ENCODE results near the gene LANCL1. TPM values are rescaled to one million over a fixed set of nuclear protein-coding genes. Genes with fewer than 3 reads are reported as not detected.

Gene LANCL1, protein sequence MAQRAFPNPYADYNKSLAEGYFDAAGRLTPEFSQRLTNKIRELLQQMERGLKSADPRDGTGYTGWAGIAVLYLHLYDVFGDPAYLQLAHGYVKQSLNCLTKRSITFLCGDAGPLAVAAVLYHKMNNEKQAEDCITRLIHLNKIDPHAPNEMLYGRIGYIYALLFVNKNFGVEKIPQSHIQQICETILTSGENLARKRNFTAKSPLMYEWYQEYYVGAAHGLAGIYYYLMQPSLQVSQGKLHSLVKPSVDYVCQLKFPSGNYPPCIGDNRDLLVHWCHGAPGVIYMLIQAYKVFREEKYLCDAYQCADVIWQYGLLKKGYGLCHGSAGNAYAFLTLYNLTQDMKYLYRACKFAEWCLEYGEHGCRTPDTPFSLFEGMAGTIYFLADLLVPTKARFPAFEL
- total RNA-seq = 61.4 and 71.9 TPM in 2 replicates

DNA sequence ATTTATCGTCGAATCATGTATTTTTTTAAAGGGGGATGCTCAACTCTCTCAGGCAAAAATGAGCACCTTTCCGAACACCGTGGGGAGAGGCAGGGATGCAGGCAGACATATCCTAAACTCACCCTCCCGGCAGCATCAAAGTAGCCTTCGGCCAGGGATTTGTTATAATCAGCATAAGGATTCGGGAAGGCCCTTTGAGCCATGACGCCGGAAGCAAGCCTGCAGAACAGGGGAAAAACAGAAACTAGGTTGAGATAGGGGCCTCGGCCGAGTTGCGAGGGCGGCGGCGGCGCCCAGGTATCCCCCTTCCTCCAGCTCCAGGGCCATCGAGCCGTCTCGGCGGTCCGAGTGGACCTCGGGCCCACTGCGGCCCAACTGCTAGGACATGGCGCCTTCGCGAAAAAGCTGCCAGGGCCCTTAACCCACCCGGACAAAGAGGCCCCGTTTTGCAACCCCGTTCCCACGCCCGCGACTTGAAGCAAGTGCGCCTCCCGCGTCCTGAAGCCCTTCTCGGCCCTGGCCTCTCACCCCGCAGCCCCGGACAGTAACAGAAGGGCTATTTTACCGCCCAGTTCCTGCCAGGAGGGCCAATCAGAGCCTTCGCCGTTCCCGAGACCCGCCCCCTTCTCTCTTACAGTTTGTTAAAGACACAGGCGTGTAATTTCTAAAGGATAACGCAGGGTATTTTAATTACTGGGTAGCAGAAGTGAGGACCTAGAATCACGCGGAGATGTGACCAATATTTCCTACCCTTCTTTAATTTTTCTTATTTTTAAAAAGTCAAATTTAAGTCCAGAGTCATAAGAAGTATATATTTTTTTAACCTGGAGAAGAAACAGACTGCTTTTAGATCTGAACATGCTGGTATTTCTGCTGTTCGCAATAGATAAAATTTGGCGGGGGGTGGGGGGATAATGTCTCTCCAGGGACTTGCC, at the start of gene LANCL1:
Gene LANCL1 (minus strand): TSS at position 566 of the 935 bp plus-strand sequence. CDS start 363 bp downstream, at position 203.

Other genes with a start within 250 kb of the LANCL1 start
- 0.39 and 1.4 TPM in 2 replicates for gene MYL1, start 161.6 kb downstream of the LANCL1 start, total RNA-seq
- 28.2 and 37.2 TPM in 2 replicates for gene CPS1, start 79.8 kb upstream of the LANCL1 start, total RNA-seq

All from articular chondrocyte of knee joint (primary cell).